Raji (cell line): ENCODE data around the gene ZNF74.

Experiments
- POLR2A ChIP-seq: IDR thresholded peaks from 2 replicates; pipeline ENCODE4 v1.6.1; 2011; ENCODE audit warnings: low read depth, low read length, control low read depth; ENCODE audit not compliant: insufficient read depth

Gene ZNF74

GRCh38 chr22:20395907-20396287 is 1.9 kb downstream of the ZNF74 start:
- no peak for TF ChIP-seq POLR2A

GRCh38 chr22:20396639-20397038 is 2.7 kb downstream of the ZNF74 start:
- TF ChIP-seq POLR2A = no peak

GRCh38 chr22:20397498-20397897 is 3.5 kb downstream of the ZNF74 start:
- TF ChIP-seq POLR2A = no peak

- TF ChIP-seq POLR2A = no peak
Measured at GRCh38 chr22:20398420-20398819, 4.5 kb downstream of the ZNF74 start.

GRCh38 chr22:20399866-20400605 is 6.1 kb downstream of the ZNF74 start:
- TF ChIP-seq POLR2A = no peak

- no peak for TF ChIP-seq POLR2A
Measured at GRCh38 chr22:20400606-20401375, 6.8 kb downstream of the ZNF74 start.

GRCh38 chr22:20401376-20402014 is 7.5 kb downstream of the ZNF74 start:
- TF ChIP-seq POLR2A = no peak

- no peak for TF ChIP-seq POLR2A
Measured at GRCh38 chr22:20402960-20403778, 9.2 kb downstream of the ZNF74 start.

GRCh38 chr22:20403779-20404140 is 9.8 kb downstream of the ZNF74 start:
- TF ChIP-seq POLR2A = no peak

- no peak for TF ChIP-seq POLR2A
Measured at GRCh38 chr22:20404881-20405280, 10.9 kb downstream of the ZNF74 start.

GRCh38 chr22:20405291-20405930 is 11.5 kb downstream of the ZNF74 start:
- TF ChIP-seq POLR2A = no peak

GRCh38 chr22:20405931-20406685 is 12.2 kb downstream of the ZNF74 start:
- no peak for TF ChIP-seq POLR2A

GRCh38 chr22:20406686-20407408 is 12.9 kb downstream of the ZNF74 start:
- TF ChIP-seq POLR2A = no peak
